ENCODE results near the gene NRG3. TPM values are rescaled to one million over a fixed set of nuclear protein-coding genes. Genes with fewer than 3 reads are reported as not detected.
A peak's percentile ranks its signal among the peaks of the same experiment; 100 is the strongest.

Gene NRG3
- total RNA-seq, 2 donors from 2014 or later = 0.97 TPM; not detected in 1

DNA sequence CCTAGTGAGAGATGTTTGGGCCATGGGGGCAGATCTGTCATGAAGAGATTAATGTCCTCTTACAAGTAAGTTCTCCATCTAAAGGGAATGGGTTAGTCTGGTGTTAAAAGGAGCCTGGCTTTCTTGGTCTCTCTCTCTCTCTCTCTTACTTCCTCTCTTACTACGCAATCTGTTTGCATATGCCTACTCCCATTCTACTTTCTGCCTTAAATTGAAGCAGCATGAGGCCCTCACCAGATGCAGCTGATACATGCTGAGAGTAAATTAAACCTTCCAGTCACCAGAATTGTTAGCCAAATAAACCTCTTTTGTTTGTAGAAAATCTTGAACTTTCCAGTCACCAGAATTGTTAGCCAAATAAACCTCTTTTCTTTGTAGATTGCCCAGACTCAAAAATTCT, 884.1 kb downstream of the NRG3 start:
- Histone ChIP-seq H3K4me1 (replicated peaks) (no peaks in the 10 kb centered on the region), H3K9me3 (no peaks in the 10 kb centered on the region), H3K27ac (no peak overlapping the region), H3K27me3 (replicated peaks; ENCODE audit: insufficient read depth) (no peaks in the 10 kb centered on the region), H3K4me3 (no peak overlapping the region), H3K36me3 (no peaks in the 10 kb centered on the region)
- 86% methylated on average over 1 of the region's 1 CpG for WGBS
- no peak for DNase-seq (ENCODE audit: low spot score)
- intact Hi-C loops (cut with DNase I) = no loop called here
- TF ChIP-seq, protein P1, sequence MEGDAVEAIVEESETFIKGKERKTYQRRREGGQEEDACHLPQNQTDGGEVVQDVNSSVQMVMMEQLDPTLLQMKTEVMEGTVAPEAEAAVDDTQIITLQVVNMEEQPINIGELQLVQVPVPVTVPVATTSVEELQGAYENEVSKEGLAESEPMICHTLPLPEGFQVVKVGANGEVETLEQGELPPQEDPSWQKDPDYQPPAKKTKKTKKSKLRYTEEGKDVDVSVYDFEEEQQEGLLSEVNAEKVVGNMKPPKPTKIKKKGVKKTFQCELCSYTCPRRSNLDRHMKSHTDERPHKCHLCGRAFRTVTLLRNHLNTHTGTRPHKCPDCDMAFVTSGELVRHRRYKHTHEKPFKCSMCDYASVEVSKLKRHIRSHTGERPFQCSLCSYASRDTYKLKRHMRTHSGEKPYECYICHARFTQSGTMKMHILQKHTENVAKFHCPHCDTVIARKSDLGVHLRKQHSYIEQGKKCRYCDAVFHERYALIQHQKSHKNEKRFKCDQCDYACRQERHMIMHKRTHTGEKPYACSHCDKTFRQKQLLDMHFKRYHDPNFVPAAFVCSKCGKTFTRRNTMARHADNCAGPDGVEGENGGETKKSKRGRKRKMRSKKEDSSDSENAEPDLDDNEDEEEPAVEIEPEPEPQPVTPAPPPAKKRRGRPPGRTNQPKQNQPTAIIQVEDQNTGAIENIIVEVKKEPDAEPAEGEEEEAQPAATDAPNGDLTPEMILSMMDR (IDR thresholded peaks at IDR 0.05) = no peak
- TF ChIP-seq POLR2A (IDR thresholded peaks at IDR 0.05) = no peak
- TF ChIP-seq POLR2AphosphoS5 (IDR thresholded peaks at IDR 0.05) = no peak

DNA sequence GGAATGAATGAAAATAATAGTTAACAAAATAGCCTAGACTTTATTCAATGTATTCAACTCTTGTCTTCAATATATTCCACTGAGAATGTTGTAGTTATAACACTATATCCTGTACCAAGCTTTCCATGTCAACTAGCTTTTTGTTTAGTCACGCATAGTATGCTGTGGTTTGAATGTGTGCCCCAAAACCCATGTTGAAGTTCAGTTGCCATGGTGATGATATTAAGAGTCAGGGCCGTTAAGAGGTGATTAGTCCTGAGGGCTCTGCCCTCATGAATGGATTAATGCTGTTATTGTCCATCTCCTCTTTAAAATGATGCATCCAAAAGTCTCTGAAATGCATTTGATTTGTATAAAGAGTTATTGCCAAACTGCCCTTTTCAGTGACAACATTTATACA, 887.6 kb downstream of the NRG3 start:
- no peak overlapping the region for H3K4me3 ChIP-seq
- H3K9me3 ChIP-seq = no peaks in the 10 kb centered on the region
- 70% methylated on average over 2 of the region's 2 CpGs for WGBS
- no peaks in the 10 kb centered on the region for H3K27me3 ChIP-seq (replicated peaks; ENCODE audit: insufficient read depth)
- no peaks in the 10 kb centered on the region for H3K4me1 ChIP-seq (replicated peaks)
- intact Hi-C loops (cut with DNase I) = no loop called here
- H3K27ac ChIP-seq = no peak overlapping the region
- no peak for TF ChIP-seq POLR2AphosphoS5 (IDR thresholded peaks at IDR 0.05)
- TF ChIP-seq, protein P1 (IDR thresholded peaks at IDR 0.05) = no peak
- TF ChIP-seq POLR2A (IDR thresholded peaks at IDR 0.05) = no peak
- DNase-seq (ENCODE audit: low spot score) = no peak
- no peaks in the 10 kb centered on the region for H3K36me3 ChIP-seq

DNA sequence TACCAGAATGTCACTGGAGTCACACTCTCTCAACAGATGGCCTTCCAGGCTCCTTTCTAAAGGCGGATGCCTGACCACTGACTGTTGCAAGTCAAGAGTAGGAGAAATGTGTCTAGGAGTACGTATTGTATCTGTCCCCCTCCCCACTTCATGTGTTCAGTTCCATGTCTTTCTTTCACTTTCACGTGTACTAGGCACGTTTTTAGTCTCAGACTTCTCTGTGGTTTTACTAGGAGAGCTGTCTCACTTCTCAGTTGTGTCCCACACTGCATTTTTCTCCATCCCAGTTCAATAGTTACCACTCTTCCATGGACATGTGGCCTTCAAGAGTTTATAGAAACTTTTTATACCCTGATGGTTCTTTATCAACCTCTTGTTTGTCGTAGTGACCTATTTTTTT, 893.0 kb downstream of the NRG3 start:
- Histone ChIP-seq H3K4me3 (no peak overlapping the region), H3K36me3 (no peaks in the 10 kb centered on the region), H3K9me3 (no peaks in the 10 kb centered on the region), H3K27me3 (replicated peaks; ENCODE audit: insufficient read depth) (no peaks in the 10 kb centered on the region), H3K27ac (no peak overlapping the region), H3K4me1 (replicated peaks) (no peaks in the 10 kb centered on the region)
- no peak for TF ChIP-seq POLR2AphosphoS5 (IDR thresholded peaks at IDR 0.05)
- no peak for TF ChIP-seq POLR2A (IDR thresholded peaks at IDR 0.05)
- TF ChIP-seq, protein P1 (IDR thresholded peaks at IDR 0.05) = no peak
- WGBS = 87% methylated on average over 5 of the region's 5 CpGs
- DNase-seq (ENCODE audit: low spot score) = no peak
- intact Hi-C loops (cut with DNase I) = no loop called here

DNA sequence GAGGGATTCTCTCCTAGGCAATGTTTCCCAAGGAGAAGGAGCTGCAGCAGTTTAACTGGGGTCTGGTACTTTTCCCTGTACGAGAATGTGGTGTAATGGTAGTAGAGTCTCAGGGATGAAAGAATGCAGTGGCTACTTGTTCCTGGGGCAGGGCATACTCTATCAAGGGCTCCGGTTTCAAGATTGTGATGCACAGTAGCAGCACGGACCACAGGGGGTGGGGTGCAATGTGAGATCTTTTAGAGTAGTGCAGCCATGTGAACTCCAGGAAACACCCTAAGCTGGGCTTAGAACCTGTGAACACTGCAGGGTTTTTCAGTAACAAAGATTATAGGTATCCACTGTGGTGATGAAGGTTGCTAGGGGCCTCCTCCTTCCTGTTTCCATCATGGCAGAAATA, 903.9 kb downstream of the NRG3 start:
- 68% methylated on average over 3 of the region's 3 CpGs for WGBS
- Histone ChIP-seq H3K36me3 (no peaks in the 10 kb centered on the region), H3K4me3 (no peak overlapping the region), H3K4me1 (replicated peaks) (no peaks in the 10 kb centered on the region), H3K9me3 (no peaks in the 10 kb centered on the region), H3K27me3 (replicated peaks; ENCODE audit: insufficient read depth) (no peaks in the 10 kb centered on the region), H3K27ac (no peak overlapping the region)
- intact Hi-C loops (cut with DNase I) = no loop called here
- DNase-seq (ENCODE audit: low spot score) = no peak
- TF ChIP-seq, protein P1 (IDR thresholded peaks at IDR 0.05) = no peak
- TF ChIP-seq POLR2AphosphoS5 (IDR thresholded peaks at IDR 0.05) (no peak), POLR2A (IDR thresholded peaks at IDR 0.05) (no peak)

DNA sequence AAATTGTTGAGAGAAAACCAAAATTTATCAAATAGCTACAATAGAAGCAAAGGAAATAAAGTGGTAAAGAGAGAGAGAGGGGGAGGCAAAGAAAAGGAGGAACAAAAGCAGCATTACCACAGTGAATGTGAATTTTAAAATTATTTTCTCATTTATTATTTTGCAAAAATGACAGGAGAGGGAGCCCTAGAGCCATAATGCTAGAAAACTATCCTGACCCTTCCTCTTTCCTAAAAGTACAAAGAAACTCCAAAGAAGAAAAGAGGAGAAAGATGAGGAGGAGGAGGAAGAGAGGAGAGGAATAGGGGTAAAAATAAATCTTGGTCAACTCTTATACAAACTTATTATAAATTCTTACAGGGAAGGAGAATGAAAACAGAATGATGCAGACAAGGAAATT, 921.5 kb downstream of the NRG3 start:
- Histone ChIP-seq H3K27ac (no peak overlapping the region), H3K9me3 (no peaks in the 10 kb centered on the region), H3K27me3 (replicated peaks; ENCODE audit: insufficient read depth) (no peaks in the 10 kb centered on the region), H3K4me3 (no peak overlapping the region), H3K4me1 (replicated peaks) (no peaks in the 10 kb centered on the region), H3K36me3 (no peaks in the 10 kb centered on the region)
- TF ChIP-seq POLR2AphosphoS5 (IDR thresholded peaks at IDR 0.05) = no peak
- no peak for TF ChIP-seq POLR2A (IDR thresholded peaks at IDR 0.05)
- TF ChIP-seq, protein P1 (IDR thresholded peaks at IDR 0.05) = peak in 2 of 4 experiments; percentile 25 to 43
- intact Hi-C loops (cut with DNase I) = no loop called here
- no peak for DNase-seq (ENCODE audit: low spot score)

All from prostate gland (tissue), 2 donors.